Measurements from ENCODE around the gene IGFBP3. TPM values are rescaled to one million over a fixed set of nuclear protein-coding genes. Genes with fewer than 3 reads are reported as not detected.

Gene IGFBP3
- total RNA-seq, 1 donor from 2014 or later, result 1,283 TPM

- peaks cover 14% of the 10 kb centered on the region for H3K4me1 ChIP-seq (ENCODE audit: insufficient read depth, low read length)
- FAIRE-seq (no peak), DNase-seq (ENCODE audit: low read depth) (no peak)
- no peak overlapping the region for H3K27ac Mint-ChIP-seq (ENCODE audit: unreplicated experiment)
- H3K4me1 Mint-ChIP-seq (ENCODE audit: low read depth, unreplicated experiment), result peaks cover 3% of the 10 kb centered on the region
- no peaks in the 10 kb centered on the region for H3K79me2 ChIP-seq (ENCODE audit: insufficient read depth, low read length)
- no peak overlapping the region for H3K4me3 ChIP-seq (ENCODE audit: insufficient read depth, low read depth, low read length)
- no peak overlapping the region for H3K9ac ChIP-seq (ENCODE audit: low read length)
- H3K27ac ChIP-seq (ENCODE audit: low read depth, low read length), result no peak overlapping the region
- H3K9me3 ChIP-seq (ENCODE audit: insufficient read depth, low read depth, low read length), result no peaks in the 10 kb centered on the region
- H3K36me3 ChIP-seq (ENCODE audit: insufficient read depth, low read length), result no peaks in the 10 kb centered on the region
- peak overlapping the region; percentile 91 for H3K4me2 ChIP-seq (ENCODE audit: low read length)
- H3K27me3 Mint-ChIP-seq (ENCODE audit: low read depth, unreplicated experiment), result peaks cover 73% of the 10 kb centered on the region
- H2AFZ ChIP-seq (ENCODE audit: low read depth, low read length), result no peak overlapping the region
- peaks cover 2% of the 10 kb centered on the region for H3K27me3 ChIP-seq (ENCODE audit: insufficient read depth, low read length)
- H3K36me3 Mint-ChIP-seq (ENCODE audit: low read depth, unreplicated experiment), result no peaks in the 10 kb centered on the region
- no peaks in the 10 kb centered on the region for H3K9me3 Mint-ChIP-seq (ENCODE audit: unreplicated experiment)
- no peaks in the 10 kb centered on the region for H4K20me1 ChIP-seq (ENCODE audit: insufficient read depth, low read length)
- TF ChIP-seq EZH2 (IDR thresholded peaks at IDR 0.05; ENCODE audit: insufficient read depth, low read length) (no peak), CTCF (IDR thresholded peaks at IDR 0.05; ENCODE audit: insufficient read depth, low read depth, low read length) (no peak)
- H3K4me3 Mint-ChIP-seq (ENCODE audit: unreplicated experiment), result no peak overlapping the region
These were observed 31.6 kb downstream of the IGFBP3 start for GRCh38 chr7:45889367-45890067.

GRCh38 chr7:45888993-45889366 is 32.1 kb downstream of the IGFBP3 start:
- no peaks in the 10 kb centered on the region for H3K36me3 ChIP-seq (ENCODE audit: insufficient read depth, low read length)
- peaks cover 70% of the 10 kb centered on the region for H3K27me3 Mint-ChIP-seq (ENCODE audit: low read depth, unreplicated experiment)
- TF ChIP-seq EZH2 (IDR thresholded peaks at IDR 0.05; ENCODE audit: insufficient read depth, low read length) (no peak), CTCF (IDR thresholded peaks at IDR 0.05; ENCODE audit: insufficient read depth, low read depth, low read length) (no peak)
- no peaks in the 10 kb centered on the region for H3K36me3 Mint-ChIP-seq (ENCODE audit: low read depth, unreplicated experiment)
- H3K9me3 ChIP-seq (ENCODE audit: insufficient read depth, low read depth, low read length), result no peaks in the 10 kb centered on the region
- no peaks in the 10 kb centered on the region for H4K20me1 ChIP-seq (ENCODE audit: insufficient read depth, low read length)
- H3K4me1 Mint-ChIP-seq (ENCODE audit: low read depth, unreplicated experiment), result peaks cover 3% of the 10 kb centered on the region
- H3K27ac ChIP-seq (ENCODE audit: low read depth, low read length), result no peak overlapping the region
- no peaks in the 10 kb centered on the region for H3K79me2 ChIP-seq (ENCODE audit: insufficient read depth, low read length)
- H3K4me3 ChIP-seq (ENCODE audit: insufficient read depth, low read depth, low read length), result peak overlapping the region; percentile 46
- H3K9me3 Mint-ChIP-seq (ENCODE audit: unreplicated experiment), result no peaks in the 10 kb centered on the region
- no peak overlapping the region for H3K27ac Mint-ChIP-seq (ENCODE audit: unreplicated experiment)
- H2AFZ ChIP-seq (ENCODE audit: low read depth, low read length), result peak overlapping the region; percentile 82
- H3K4me2 ChIP-seq (ENCODE audit: low read length), result peak overlapping the region; percentile 91
- no peak overlapping the region for H3K9ac ChIP-seq (ENCODE audit: low read length)
- FAIRE-seq (no peak), DNase-seq (ENCODE audit: low read depth) (no peak)
- peaks cover 2% of the 10 kb centered on the region for H3K27me3 ChIP-seq (ENCODE audit: insufficient read depth, low read length)
- H3K4me3 Mint-ChIP-seq (ENCODE audit: unreplicated experiment), result peak overlapping the region; percentile 40
- H3K4me1 ChIP-seq (ENCODE audit: insufficient read depth, low read length), result peaks cover 14% of the 10 kb centered on the region
